Naive thymus-derived CD4-positive, alpha-beta T cell (primary cell): ENCODE measurements around the gene LRRC8D. TPM values are rescaled to one million over a fixed set of nuclear protein-coding genes. Genes with fewer than 3 reads are reported as not detected.

Experiments
- ATAC-seq: fragments of 150-1000 bp; cut with Tn5 transposase; 2 replicates; pipeline ENCODE4 v1.10.0; 2021; ENCODE audit warnings: mild to moderate bottlenecking, moderate library complexity
- CTCF ChIA-PET: fragments of 350-600 bp; sonication (Branson Sonifier 250); formaldehyde crosslinking; loops from one replicate; lab custom pipeline; 2021; ENCODE audit warnings: antibody characterized with exemption; lab: Charles Lee
- POLR2A ChIA-PET: fragments of 350-600 bp; sonication (Branson Sonifier 250); formaldehyde crosslinking; loops from one replicate; lab custom pipeline; 2021; ENCODE audit warnings: antibody characterized with exemption, inconsistent platforms; lab: Charles Lee
- DNase-seq, 9 donors: peaks; one replicate each; pipeline versions ENCODE4 v3.0.0 to v3.0.0-alpha.2; 2020 to 2022; ENCODE audit warnings: mixed read lengths in 1 of 9
- H3K27ac ChIP-seq: one replicate; pipeline ENCODE4 v1.7.0; 2013; ENCODE audit warnings: mild to moderate bottlenecking, low read depth, low read length, moderate library complexity
- H3K27me3 ChIP-seq, 2 donors: one replicate each; pipeline ENCODE4 v1.7.0; 2013; ENCODE audit warnings: low read length in 2 of 2, mild to moderate bottlenecking in 2 of 2, moderate library complexity in 2 of 2; ENCODE audit not compliant: control insufficient read depth in 2 of 2, insufficient read depth in 2 of 2
- H3K36me3 ChIP-seq, 3 experiments: 1 replicate in 2 of 3; 2 replicates in 1 of 3; pipeline ENCODE4 v1.7.0; 2013; ENCODE audit warnings: low read length in 3 of 3, mild to moderate bottlenecking in 3 of 3, moderate library complexity in 1 of 3; ENCODE audit not compliant: insufficient read depth in 3 of 3, control insufficient read depth in 2 of 3
- H3K4me1 ChIP-seq, 2 donors: one replicate each; pipeline ENCODE4 v1.7.0; 2013; ENCODE audit warnings: low read length in 2 of 2, mild to moderate bottlenecking in 2 of 2, moderate library complexity in 1 of 2; ENCODE audit not compliant: control insufficient read depth in 2 of 2, insufficient read depth in 2 of 2
- H3K4me3 ChIP-seq: 2 replicates; pipeline ENCODE4 v1.7.0; 2013; ENCODE audit warnings: mild to moderate bottlenecking, low read length
- H3K9me3 ChIP-seq, 3 experiments: 1 replicate in 2 of 3; 2 replicates in 1 of 3; pipeline ENCODE4 v1.7.0; 2013; ENCODE audit warnings: low read length in 3 of 3; ENCODE audit not compliant: control insufficient read depth in 2 of 3
- H3K27ac Mint-ChIP-seq, 9 donors: one replicate each; pipeline ENCODE4 v1.8.0; 2020 to 2022; ENCODE audit warnings: mixed read lengths in 9 of 9, mild to moderate bottlenecking in 8 of 9, moderate library complexity in 5 of 9, inconsistent platforms in 2 of 9
- H3K27me3 Mint-ChIP-seq, 5 donors: one replicate each; pipeline ENCODE4 v1.8.0; 2021 to 2022; ENCODE audit warnings: mixed read lengths in 5 of 5, mild to moderate bottlenecking in 1 of 5
- H3K36me3 Mint-ChIP-seq, 5 donors: one replicate each; pipeline ENCODE4 v1.8.0; 2020 to 2022; ENCODE audit warnings: mixed read lengths in 5 of 5, mild to moderate bottlenecking in 3 of 5, inconsistent platforms in 1 of 5
- H3K4me1 Mint-ChIP-seq, 7 donors: one replicate each; pipeline ENCODE4 v1.8.0; 2020 to 2022; ENCODE audit warnings: mixed read lengths in 7 of 7, mild to moderate bottlenecking in 3 of 7, inconsistent platforms in 1 of 7
- H3K4me3 Mint-ChIP-seq, 10 donors: one replicate each; pipeline ENCODE4 v1.8.0; 2020 to 2022; ENCODE audit warnings: mild to moderate bottlenecking in 10 of 10, mixed read lengths in 10 of 10, moderate library complexity in 6 of 10, inconsistent platforms in 2 of 10
- H3K9me3 Mint-ChIP-seq, 11 donors: one replicate each; pipeline ENCODE4 v1.8.0; 2020 to 2022; ENCODE audit warnings: mixed read lengths in 11 of 11, mild to moderate bottlenecking in 4 of 11, inconsistent platforms in 1 of 11, moderate library complexity in 1 of 11
- intact Hi-C, 2 donors: fragments of 100-400 bp; cut with micrococcal nuclease; formaldehyde crosslinking; loops; one replicate each; pipeline ENCODE4 v1.15.1; 2023
- polyA plus RNA-seq, 2 donors: library from polyadenylated mRNA; unstranded; fragments of 300-500 nt; fragmentation: Illumina TruSeq; gene quantifications; one replicate each; pipeline ENCODE4 v1.2.3, GENCODE V29; 2021
- total RNA-seq, 6 experiments: library from RNA in 5 of 6; stranded (reverse) in 5 of 6; gene quantifications; 1 replicate in 5 of 6; 2 replicates in 1 of 6; pipeline ENCODE4 v1.2.3 and lab custom pipeline; 2021 to 2026

Gene LRRC8D
- total and polyA plus RNA-seq, 7 experiments from 2014 or later: 21.1 to 65.7 (median 38.9) TPM

DNA sequence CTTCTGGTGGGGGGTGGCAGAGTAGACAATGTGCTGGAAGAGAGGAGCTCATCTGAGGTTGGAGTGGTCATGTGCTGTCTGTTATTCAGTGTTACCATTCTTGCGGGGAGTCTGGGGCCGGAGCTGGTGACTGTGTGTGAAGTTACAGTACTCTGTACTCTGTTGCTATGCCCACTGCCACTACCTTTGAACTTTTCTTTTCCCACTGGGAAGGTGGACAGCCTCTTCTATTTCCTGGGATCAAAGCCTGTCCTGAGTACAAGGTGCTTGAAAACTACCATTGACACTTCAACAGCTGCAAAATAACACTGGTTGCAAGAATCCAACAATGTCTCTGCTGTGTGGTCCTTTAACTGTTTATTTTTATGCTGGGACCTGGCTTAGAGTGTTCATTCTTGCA is 107.7 kb downstream of the LRRC8D start:
- H3K9me3 ChIP-seq: no peaks in the 10 kb centered on the region
- no peak overlapping the region for H3K4me3 ChIP-seq
- no peaks in the 10 kb centered on the region for H3K4me1 ChIP-seq
- no peak overlapping the region for H3K27ac ChIP-seq
- H3K27me3 ChIP-seq: no peaks in the 10 kb centered on the region
- peaks cover 7 to 35% (median 27%) of the 10 kb centered on the region in 7 donors for H3K4me1 Mint-ChIP-seq
- CTCF ChIA-PET: no interaction called here
- H3K27ac Mint-ChIP-seq: peak overlapping the region in 2 of 9 donors; percentile 19 to 73
- peaks cover 14 to 69% (median 36%) of the 10 kb centered on the region in 5 donors for H3K36me3 Mint-ChIP-seq
- no peaks in the 10 kb centered on the region for H3K27me3 Mint-ChIP-seq
- intact Hi-C loops: no loop called here
- peaks cover 0 to 6% (median under 1%) of the 10 kb centered on the region in 11 donors for H3K9me3 Mint-ChIP-seq
- ATAC-seq: no peak
- no peak overlapping the region for H3K4me3 Mint-ChIP-seq
- POLR2A ChIA-PET: no interaction called here
- no peak for DNase-seq
- peaks cover 0 to 6% (median 0%) of the 10 kb centered on the region in 3 experiments for H3K36me3 ChIP-seq

DNA sequence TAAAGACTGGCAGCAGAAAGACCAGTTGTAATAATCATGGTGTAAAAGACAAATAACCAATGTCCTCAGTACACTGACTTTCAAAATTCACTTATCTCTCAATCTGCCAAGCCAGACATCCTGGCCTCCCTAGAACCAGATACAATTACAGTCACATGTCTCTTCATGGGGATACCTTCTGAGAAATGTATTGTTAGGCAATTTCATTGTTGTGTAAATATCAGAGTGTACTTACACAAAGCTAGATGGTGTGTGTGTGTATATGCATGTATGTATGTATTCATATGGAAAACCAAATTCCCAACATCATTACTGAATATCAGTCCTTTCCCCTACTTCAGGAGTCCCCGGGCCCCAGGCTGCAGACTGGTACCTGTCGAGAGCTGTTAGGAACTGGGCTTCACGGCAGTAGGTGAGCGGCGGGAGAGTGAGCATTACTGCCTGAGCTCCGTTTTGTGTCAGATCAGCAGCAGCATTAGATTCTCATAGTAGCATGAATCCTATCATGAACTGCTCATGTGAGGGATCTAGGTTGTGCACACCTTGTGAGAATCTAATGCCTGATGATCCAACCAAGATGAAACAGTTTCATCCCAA is 108.7 kb downstream of the LRRC8D start:
- Mint-ChIP-seq H3K4me1 (peaks cover 7 to 35% (median 27%) of the 10 kb centered on the region in 7 donors), H3K27ac (peak overlapping the region in 1 of 9 donors; percentile 45), H3K36me3 (peaks cover 15 to 69% (median 39%) of the 10 kb centered on the region in 5 donors)

DNA sequence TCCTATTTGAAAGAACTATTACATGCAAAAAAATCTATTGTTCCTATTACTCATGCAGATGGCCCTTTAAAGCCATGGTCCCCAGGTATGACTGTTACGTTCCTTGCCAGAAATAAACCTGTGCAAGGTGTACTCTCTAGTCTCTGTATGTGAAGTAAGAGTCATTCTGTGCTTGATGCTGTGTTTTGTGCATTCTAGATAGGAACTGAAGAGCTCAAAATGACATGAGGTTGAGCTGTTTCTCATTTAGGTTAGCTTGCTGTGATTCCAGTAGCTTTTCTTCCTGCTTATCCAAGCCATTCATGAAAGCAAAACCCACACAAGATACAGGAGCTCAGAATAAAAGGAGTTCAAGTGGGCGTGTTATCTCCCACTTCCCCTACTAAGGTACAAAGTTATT is 109.7 kb downstream of the LRRC8D start:
- H3K4me3 ChIP-seq: no peak overlapping the region
- Mint-ChIP-seq H3K4me3 (peak overlapping the region in 3 of 10 donors; percentile 3 to 9 (median 7)), H3K27me3 (no peaks in the 10 kb centered on the region), H3K27ac (peak overlapping the region in 1 of 9 donors; percentile 29), H3K9me3 (no peaks in the 10 kb centered on the region), H3K36me3 (peaks cover 25 to 74% (median 49%) of the 10 kb centered on the region in 5 donors), H3K4me1 (peaks cover 7 to 35% (median 27%) of the 10 kb centered on the region in 7 donors)
- H3K36me3 ChIP-seq: peaks cover 0 to 16% (median under 1%) of the 10 kb centered on the region in 3 experiments
- no peaks in the 10 kb centered on the region for H3K9me3 ChIP-seq
- DNase-seq (no peak), ATAC-seq (no peak)
- H3K27me3 ChIP-seq: no peaks in the 10 kb centered on the region
- CTCF ChIA-PET: interaction anchor here (0.7 kb wide), 1 partner anchor 331 kb away, joined by 8 read pairs; no protein-coding TSS in a partner anchor
- intact Hi-C loops: no loop called here
- POLR2A ChIA-PET: no interaction called here
- no peaks in the 10 kb centered on the region for H3K4me1 ChIP-seq
- no peak overlapping the region for H3K27ac ChIP-seq

More for the DNA sequence above, 108.7 kb downstream of the LRRC8D start:
- no peak overlapping the region for H3K27ac ChIP-seq
- no peaks in the 10 kb centered on the region for H3K9me3 ChIP-seq
- CTCF ChIA-PET: no interaction called here
- intact Hi-C loops: no loop called here
- H3K4me3 ChIP-seq: no peak overlapping the region
- no peaks in the 10 kb centered on the region for H3K4me1 ChIP-seq
- no peak for DNase-seq
- H3K27me3 Mint-ChIP-seq: no peaks in the 10 kb centered on the region
- H3K4me3 Mint-ChIP-seq: no peak overlapping the region
- no peaks in the 10 kb centered on the region for H3K27me3 ChIP-seq
- POLR2A ChIA-PET: no interaction called here
- ATAC-seq: no peak
- H3K9me3 Mint-ChIP-seq: no peaks in the 10 kb centered on the region
- peaks cover 0 to 15% (median 0%) of the 10 kb centered on the region in 3 experiments for H3K36me3 ChIP-seq

DNA sequence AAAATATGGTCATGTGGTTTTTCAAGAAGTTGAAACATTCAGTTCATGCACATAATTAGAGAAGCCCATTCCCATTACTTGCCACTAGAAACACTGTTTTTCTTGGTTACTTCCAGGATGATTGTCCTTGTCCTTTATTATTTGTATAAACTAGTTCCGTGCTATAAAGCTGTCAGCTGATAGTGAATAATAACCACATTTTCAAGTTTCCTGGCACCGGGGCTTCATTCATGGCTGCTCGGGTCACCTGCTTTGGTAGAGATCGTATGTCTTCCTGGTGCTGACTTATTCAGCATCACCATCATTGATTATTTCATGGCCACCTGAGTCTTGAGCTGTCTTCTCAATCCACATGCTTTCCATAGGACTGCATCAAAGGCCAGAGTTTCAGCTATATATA is 111.1 kb downstream of the LRRC8D start:
- no peak overlapping the region for H3K4me3 Mint-ChIP-seq
- H3K27me3 Mint-ChIP-seq: no peaks in the 10 kb centered on the region
- H3K4me1 ChIP-seq: no peaks in the 10 kb centered on the region
- no peak for ATAC-seq
- H3K27ac ChIP-seq: no peak overlapping the region
- ChIA-PET POLR2A (interaction anchor here (0.6 kb wide), 1 partner anchor 12 kb away, joined by 3 read pairs; no protein-coding TSS in a partner anchor), CTCF (no interaction called here)
- H3K9me3 ChIP-seq: no peaks in the 10 kb centered on the region
- H3K9me3 Mint-ChIP-seq: no peaks in the 10 kb centered on the region
- no peaks in the 10 kb centered on the region for H3K27me3 ChIP-seq
- intact Hi-C loops: no loop called here
- no peak for DNase-seq
- no peak overlapping the region for H3K4me3 ChIP-seq
- peaks cover 26 to 71% (median 43%) of the 10 kb centered on the region in 5 donors for H3K36me3 Mint-ChIP-seq
- peaks cover 0 to 16% (median 3%) of the 10 kb centered on the region in 3 experiments for H3K36me3 ChIP-seq
- H3K4me1 Mint-ChIP-seq: peaks cover 7 to 31% (median 26%) of the 10 kb centered on the region in 7 donors
- no peak overlapping the region for H3K27ac Mint-ChIP-seq

DNA sequence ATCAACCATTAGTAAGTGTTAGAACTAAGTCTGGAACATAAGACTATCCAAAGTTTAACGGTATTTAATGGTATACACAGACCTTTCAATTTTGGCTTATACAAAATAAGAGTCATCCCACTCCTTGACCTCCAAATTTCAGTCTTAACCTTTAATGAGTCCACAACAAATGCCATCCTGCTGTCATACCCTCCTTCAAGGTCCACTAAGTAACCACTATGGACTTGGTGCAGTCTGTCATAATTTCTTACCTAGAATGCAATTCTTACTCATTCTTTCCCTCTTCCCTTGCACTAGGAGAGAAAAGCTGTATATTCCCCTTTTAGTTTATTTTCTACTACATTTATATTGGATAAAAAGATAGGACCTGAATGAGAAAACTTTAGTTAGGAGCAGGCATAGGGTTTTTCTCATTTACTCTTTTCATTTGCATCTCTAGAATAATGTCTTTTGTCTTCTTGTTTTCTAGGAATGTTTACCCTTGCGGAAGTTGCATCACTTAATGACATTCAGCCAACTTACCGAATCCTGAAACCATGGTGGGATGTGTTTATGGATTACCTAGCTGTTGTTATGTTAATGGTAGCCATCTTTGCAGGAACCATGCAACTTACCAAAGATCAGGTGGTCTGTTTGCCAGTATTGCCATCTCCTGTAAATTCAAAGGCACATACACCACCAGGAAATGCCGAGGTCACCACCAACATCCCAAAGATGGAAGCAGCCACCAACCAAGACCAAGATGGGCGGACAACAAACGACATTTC is 111.9 kb downstream of the LRRC8D start:
- Histone ChIP-seq H3K27me3 (no peaks in the 10 kb centered on the region), H3K4me3 (no peak overlapping the region), H3K27ac (no peak overlapping the region), H3K9me3 (no peaks in the 10 kb centered on the region), H3K36me3 (peaks cover 0 to 16% (median 3%) of the 10 kb centered on the region in 3 experiments), H3K4me1 (no peaks in the 10 kb centered on the region)
- no peak for ATAC-seq
- H3K36me3 Mint-ChIP-seq: peaks cover 26 to 70% (median 43%) of the 10 kb centered on the region in 5 donors
- ChIA-PET POLR2A (interaction anchor here (0.6 kb wide), 1 partner anchor 13 kb away, joined by 3 read pairs; no protein-coding TSS in a partner anchor), CTCF (no interaction called here)
- DNase-seq: no peak
- H3K4me3 Mint-ChIP-seq: no peak overlapping the region
- no peaks in the 10 kb centered on the region for H3K27me3 Mint-ChIP-seq
- H3K9me3 Mint-ChIP-seq: no peaks in the 10 kb centered on the region
- peak overlapping the region in 1 of 9 donors; percentile 3 for H3K27ac Mint-ChIP-seq
- peaks cover 7 to 31% (median 26%) of the 10 kb centered on the region in 7 donors for H3K4me1 Mint-ChIP-seq
- intact Hi-C loops: no loop called here

DNA sequence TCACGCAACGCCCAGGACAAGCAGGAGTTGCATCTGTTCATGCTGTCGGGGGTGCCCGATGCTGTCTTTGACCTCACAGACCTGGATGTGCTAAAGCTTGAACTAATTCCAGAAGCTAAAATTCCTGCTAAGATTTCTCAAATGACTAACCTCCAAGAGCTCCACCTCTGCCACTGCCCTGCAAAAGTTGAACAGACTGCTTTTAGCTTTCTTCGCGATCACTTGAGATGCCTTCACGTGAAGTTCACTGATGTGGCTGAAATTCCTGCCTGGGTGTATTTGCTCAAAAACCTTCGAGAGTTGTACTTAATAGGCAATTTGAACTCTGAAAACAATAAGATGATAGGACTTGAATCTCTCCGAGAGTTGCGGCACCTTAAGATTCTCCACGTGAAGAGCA is 113.6 kb downstream of the LRRC8D start:
- ATAC-seq (no peak), DNase-seq (no peak)
- Histone ChIP-seq H3K4me1 (no peaks in the 10 kb centered on the region), H3K9me3 (no peaks in the 10 kb centered on the region), H3K4me3 (no peak overlapping the region), H3K27ac (no peak overlapping the region), H3K27me3 (no peaks in the 10 kb centered on the region), H3K36me3 (peaks cover 0 to 16% (median 3%) of the 10 kb centered on the region in 3 experiments)
- Mint-ChIP-seq H3K27me3 (no peaks in the 10 kb centered on the region), H3K36me3 (peaks cover 26 to 61% (median 39%) of the 10 kb centered on the region in 5 donors), H3K4me3 (no peak overlapping the region), H3K4me1 (peaks cover 4 to 18% (median 13%) of the 10 kb centered on the region in 7 donors), H3K27ac (no peak overlapping the region), H3K9me3 (no peaks in the 10 kb centered on the region)
- ChIA-PET CTCF (no interaction called here), POLR2A (no interaction called here)
- intact Hi-C loops: no loop called here
